WI38 (cell line): Measurements from ENCODE around the gene ABTB2.
"Not testable (repeated sequence)": the region's sequence is repeated elsewhere in the genome, so short reads cannot be mapped to it uniquely, and the experiment has no call there.

Experiments
- H3K4me3 ChIP-seq: 2 replicates; pipeline ENCODE4 v1.5.1; 2011; ENCODE audit warnings: low read depth, mild to moderate bottlenecking, control low read depth, low read length
- TF ChIP-seq, protein P1 (sequence below): IDR thresholded peaks from 2 replicates; pipeline ENCODE4 v1.5.1; 2012; ENCODE audit warnings: low read depth, mild to moderate bottlenecking, control low read depth, low read length

ABTB2 gene

DNA sequence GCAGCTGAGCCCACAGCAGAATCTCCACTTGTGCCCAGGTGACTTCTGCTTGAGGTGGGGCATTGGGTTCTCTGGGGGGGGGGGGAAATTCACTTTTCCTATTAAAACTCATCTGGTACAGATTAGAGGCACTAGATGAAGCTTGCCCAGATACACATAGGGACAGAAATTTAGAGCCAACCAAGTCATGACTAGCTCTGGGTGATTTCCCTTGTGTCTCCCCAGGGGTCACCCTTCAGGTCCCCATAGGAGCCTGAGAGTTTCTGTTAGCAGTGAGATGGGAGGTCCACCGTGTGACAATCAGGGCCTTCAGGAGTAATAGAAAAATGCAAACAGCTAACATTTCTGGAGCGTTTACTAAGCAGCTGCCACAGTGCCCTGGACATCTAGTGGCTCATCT lies 175.4 kb downstream of the ABTB2 start:
- no peak overlapping the region for H3K4me3 ChIP-seq
- TF ChIP-seq, protein P1, sequence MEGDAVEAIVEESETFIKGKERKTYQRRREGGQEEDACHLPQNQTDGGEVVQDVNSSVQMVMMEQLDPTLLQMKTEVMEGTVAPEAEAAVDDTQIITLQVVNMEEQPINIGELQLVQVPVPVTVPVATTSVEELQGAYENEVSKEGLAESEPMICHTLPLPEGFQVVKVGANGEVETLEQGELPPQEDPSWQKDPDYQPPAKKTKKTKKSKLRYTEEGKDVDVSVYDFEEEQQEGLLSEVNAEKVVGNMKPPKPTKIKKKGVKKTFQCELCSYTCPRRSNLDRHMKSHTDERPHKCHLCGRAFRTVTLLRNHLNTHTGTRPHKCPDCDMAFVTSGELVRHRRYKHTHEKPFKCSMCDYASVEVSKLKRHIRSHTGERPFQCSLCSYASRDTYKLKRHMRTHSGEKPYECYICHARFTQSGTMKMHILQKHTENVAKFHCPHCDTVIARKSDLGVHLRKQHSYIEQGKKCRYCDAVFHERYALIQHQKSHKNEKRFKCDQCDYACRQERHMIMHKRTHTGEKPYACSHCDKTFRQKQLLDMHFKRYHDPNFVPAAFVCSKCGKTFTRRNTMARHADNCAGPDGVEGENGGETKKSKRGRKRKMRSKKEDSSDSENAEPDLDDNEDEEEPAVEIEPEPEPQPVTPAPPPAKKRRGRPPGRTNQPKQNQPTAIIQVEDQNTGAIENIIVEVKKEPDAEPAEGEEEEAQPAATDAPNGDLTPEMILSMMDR: no peak

DNA sequence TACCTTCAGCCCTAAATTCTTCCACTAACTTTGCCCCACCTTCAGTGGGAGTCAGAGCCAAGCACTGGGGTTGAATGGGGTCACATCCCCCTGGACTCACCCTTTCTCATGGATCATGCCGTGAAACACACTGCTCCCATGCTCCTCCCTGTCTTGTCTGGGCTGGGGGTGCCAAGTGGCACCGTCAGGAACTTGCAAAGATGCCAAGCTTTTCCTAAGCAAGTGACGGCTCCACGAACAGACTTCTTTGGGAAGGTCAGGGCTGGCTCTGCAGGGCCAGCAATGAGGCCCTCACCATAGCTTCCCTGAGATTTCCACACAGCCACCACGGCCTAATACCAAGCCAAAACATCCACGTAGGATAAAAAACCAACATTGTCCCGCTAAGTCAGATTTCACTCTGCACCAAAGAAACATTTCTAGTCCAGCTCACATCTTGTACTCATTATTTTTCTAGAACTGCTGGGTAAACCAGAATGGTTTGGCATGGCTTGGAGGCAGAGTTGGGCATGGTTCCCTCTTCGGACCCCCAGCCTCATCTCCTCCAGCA lies 175.9 kb downstream of the ABTB2 start:
- no peak overlapping the region for H3K4me3 ChIP-seq
- TF ChIP-seq, protein P1: no peak

DNA sequence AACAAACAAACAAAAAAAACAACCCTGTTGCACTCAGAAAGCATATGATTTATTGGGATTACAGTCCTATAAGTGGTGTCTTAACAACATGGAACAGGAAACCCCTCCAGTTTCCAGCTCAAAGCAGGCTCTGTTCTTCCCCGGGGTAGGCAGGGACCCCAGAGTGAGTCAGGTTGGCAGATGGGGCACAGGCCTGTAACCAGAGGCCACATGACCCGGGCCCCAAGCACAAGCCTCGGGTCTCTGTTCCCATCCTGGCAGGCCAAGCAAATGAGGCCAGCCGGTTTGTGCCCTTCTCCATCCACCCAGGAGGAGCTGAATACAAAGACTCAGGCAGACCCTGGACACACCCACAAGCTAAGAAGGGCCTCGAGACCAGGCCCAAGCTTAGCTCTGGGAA lies 176.6 kb downstream of the ABTB2 start:
- TF ChIP-seq, protein P1: no peak
- no peak overlapping the region for H3K4me3 ChIP-seq

DNA sequence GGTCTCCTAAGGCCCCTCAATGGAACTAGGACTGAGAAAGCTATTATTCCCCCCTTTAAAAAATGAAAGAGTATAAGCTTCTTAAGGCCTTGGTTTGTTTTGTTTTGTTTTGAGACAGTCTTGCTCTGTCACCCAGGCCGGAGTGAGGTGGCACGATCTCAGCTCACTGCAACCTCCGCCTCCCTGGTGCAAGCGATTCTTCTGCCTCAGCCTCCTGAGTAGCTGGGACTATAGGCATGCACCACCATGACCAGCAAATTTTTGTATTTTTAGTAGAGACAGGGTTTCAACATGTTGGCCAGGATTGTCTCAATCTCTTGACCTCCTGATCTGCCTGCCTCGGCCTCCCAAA lies 177.0 kb downstream of the ABTB2 start:
- H3K4me3 ChIP-seq: not testable (repeated sequence)

DNA sequence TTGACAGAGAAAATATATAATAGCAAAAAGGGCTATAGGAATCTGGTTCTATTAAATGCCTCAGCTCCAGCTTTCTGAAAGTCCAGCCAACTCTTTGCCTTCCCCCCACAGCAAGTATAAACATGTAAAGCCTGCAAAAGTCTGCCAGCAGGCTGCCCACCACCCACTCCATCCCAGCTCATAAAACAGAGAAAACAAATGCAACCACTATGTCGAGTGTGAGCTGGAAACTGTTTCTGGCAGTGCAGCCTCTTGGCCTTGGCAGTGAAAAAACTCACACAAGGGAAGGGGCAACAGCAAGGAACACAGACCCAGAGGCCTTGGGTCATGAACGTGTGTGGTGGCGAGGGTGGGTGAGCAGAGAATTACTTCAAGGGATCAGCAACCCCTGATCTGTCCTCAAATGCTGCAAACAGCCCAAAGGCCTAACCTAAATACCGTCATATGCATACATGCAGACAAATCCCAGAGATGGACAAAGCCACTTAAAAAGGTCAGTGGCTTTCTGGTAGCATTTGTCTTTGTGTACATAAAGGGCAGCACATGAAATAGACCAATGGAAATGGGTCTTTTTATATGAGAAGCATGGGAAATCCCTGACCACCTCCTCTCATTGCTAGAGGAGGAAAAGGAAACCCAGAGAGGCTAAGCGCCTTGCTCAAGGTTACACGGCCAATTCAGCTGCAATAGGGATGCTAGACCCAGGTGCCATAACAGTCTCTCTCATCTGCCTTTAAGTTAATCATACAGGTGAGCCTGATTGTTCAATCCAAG lies 177.6 kb downstream of the ABTB2 start:
- TF ChIP-seq, protein P1: no peak
- no peak overlapping the region for H3K4me3 ChIP-seq

DNA sequence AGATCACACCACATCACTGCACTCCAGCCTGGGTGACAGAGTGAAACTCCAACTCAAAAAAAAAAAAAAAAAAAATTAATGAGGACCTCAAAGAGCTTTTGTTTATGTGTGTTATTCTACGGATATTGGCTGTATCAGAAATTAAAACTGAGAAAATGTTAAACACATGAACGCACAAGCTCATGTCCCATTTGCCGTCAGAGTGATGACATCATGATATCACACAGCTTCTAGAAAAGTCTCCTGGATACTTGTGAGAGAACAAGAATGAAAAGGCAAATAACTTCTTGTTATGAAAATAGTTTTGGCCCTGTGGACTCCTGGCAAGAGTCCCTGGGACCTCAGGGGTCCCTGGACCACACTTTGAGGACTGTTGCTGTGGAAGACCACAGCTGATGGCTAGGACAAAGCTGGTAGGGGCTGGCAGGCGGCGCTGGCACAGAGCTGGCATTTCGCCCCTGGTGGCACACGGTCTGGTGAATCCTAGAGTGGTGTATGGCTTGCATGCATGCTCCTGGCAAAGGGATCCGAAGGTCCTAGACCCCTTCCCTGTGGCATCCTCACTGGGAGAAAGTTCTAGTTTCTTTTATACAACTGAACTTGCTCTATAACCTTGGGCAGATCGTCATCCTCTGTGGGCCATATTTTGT lies 178.7 kb downstream of the ABTB2 start:
- H3K4me3 ChIP-seq: no peak overlapping the region
- TF ChIP-seq, protein P1: no peak

DNA sequence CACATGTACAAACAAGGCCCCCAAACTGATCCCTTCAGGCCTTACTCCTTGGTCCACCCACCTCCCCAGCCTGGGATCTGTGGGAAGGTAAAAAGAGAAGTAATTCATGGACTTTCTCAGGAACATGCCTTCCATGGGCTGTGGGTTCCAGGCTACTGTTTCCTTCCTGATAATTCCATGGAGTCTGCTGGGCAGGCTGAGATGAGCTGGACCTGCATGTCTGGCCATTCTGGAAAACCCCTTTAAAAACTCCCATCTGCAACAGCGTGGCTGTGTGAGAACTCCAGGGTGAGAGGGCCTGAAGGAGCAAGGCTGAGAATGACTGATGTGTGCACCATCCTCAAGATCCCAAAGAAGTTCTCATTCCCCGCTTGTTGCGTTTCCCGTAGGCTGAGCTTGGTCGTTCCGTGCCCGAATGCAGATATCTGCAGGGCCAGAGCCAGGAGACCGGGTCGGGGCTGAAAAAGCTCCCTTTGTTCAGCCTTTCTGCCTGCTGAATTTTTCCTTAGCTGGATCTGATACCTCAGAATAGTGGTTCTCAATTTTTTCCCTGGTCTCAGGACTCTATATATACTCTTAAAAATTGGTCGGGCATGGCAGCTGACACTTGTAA lies 179.5 kb downstream of the ABTB2 start:
- TF ChIP-seq, protein P1: no peak
- no peak overlapping the region for H3K4me3 ChIP-seq
